Measurements from ENCODE around the gene NCOA1. TPM values are rescaled to one million over a fixed set of nuclear protein-coding genes. Genes with fewer than 3 reads are reported as not detected.
"Not testable (repeated sequence)": the region's sequence is repeated elsewhere in the genome, so short reads cannot be mapped to it uniquely, and the experiment has no call there.

NCOA1 gene
- total RNA-seq, 1 donor from 2014 or later: 25.1 TPM

GRCh38 chr2:24474053-24474452 is 17.0 kb upstream of the NCOA1 start:
- intact Hi-C loops (cut with micrococcal nuclease): no loop called here

- intact Hi-C loops (cut with micrococcal nuclease): no loop called here
Measured at GRCh38 chr2:24477229-24477628, 13.8 kb upstream of the NCOA1 start.

- intact Hi-C loops (cut with micrococcal nuclease): no loop called here
Measured at GRCh38 chr2:24478243-24478642, 12.8 kb upstream of the NCOA1 start.

GRCh38 chr2:24480245-24480644 is 10.8 kb upstream of the NCOA1 start:
- intact Hi-C loops (cut with micrococcal nuclease): no loop called here

- intact Hi-C loops (cut with micrococcal nuclease): no loop called here
Measured at GRCh38 chr2:24482251-24482971, 8.6 kb upstream of the NCOA1 start.

GRCh38 chr2:24482972-24483300 is 8.1 kb upstream of the NCOA1 start:
- intact Hi-C loops (cut with micrococcal nuclease): no loop called here

GRCh38 chr2:24484677-24485076 is 6.4 kb upstream of the NCOA1 start:
- intact Hi-C loops (cut with micrococcal nuclease): not testable (repeated sequence)

GRCh38 chr2:24485197-24485596 is 5.9 kb upstream of the NCOA1 start:
- intact Hi-C loops (cut with micrococcal nuclease): no loop called here

- intact Hi-C loops (cut with micrococcal nuclease): no loop called here
Measured at GRCh38 chr2:24486636-24487205, 4.3 kb upstream of the NCOA1 start.

- intact Hi-C loops (cut with micrococcal nuclease): loop anchor here (1.0 to 5.0 kb wide), 12 partner anchors 69 to 1183 kb away; partner anchors contain the start of genes ADCY3, ATAD2B, DTNB and EFR3B
Measured at GRCh38 chr2:24489465-24490180, 1.4 kb upstream of the NCOA1 start.

- intact Hi-C loops (cut with micrococcal nuclease): loop anchor here (1.0 to 5.0 kb wide), 12 partner anchors 69 to 1183 kb away; partner anchors contain the start of genes ADCY3, ATAD2B, DTNB and EFR3B
Measured at GRCh38 chr2:24490181-24490689, 819 bp upstream of the NCOA1 start.

- intact Hi-C loops (cut with micrococcal nuclease): loop anchor here (1.0 to 5.0 kb wide), 12 partner anchors 71 to 1181 kb away; partner anchors contain the start of genes ADCY3, ATAD2B, CENPO and DTNB
Measured at GRCh38 chr2:24491542-24492420, 727 bp downstream of the NCOA1 start.

- intact Hi-C loops (cut with micrococcal nuclease): loop anchor here (1.0 to 5.0 kb wide), 3 partner anchors 120 to 565 kb away; partner anchors contain the start of genes ATAD2B and ITSN2
Measured at GRCh38 chr2:24492421-24493279, 1.6 kb downstream of the NCOA1 start.

- intact Hi-C loops (cut with micrococcal nuclease): loop anchor here (5.0 kb wide), 2 partner anchors 119 to 566 kb away; partner anchors contain the start of gene ATAD2B
Measured at GRCh38 chr2:24493713-24494112, 2.7 kb downstream of the NCOA1 start.

- intact Hi-C loops (cut with micrococcal nuclease): loop anchor here (5.0 kb wide), 2 partner anchors 118 to 567 kb away; partner anchors contain the start of gene ATAD2B
Measured at GRCh38 chr2:24494410-24494809, 3.4 kb downstream of the NCOA1 start.

GRCh38 chr2:24495451-24495850 is 4.4 kb downstream of the NCOA1 start:
- intact Hi-C loops (cut with micrococcal nuclease): no loop called here

- intact Hi-C loops (cut with micrococcal nuclease): no loop called here
Measured at GRCh38 chr2:24496959-24497358, 5.9 kb downstream of the NCOA1 start.

GRCh38 chr2:24497685-24498084 is 6.6 kb downstream of the NCOA1 start:
- intact Hi-C loops (cut with micrococcal nuclease): no loop called here

- intact Hi-C loops (cut with micrococcal nuclease): no loop called here
Measured at GRCh38 chr2:24498121-24498520, 7.1 kb downstream of the NCOA1 start.

- intact Hi-C loops (cut with micrococcal nuclease): no loop called here
Measured at GRCh38 chr2:24501813-24502212, 10.8 kb downstream of the NCOA1 start.

Data from T-helper 1 cell treated with Interleukin-12 subunit alpha and Interleukin-12 subunit beta and Interleukin-4 antibody, amounts not matched to agents 30 ng/mL and 1 ng/mL, for 36 hours (primary cell).